A549 (cell line): Measurements from ENCODE around the gene SPA17. TPM values are rescaled to one million over a fixed set of nuclear protein-coding genes. Genes with fewer than 3 reads are reported as not detected.

Source experiments
- ATAC-seq, 2 experiments: fragments of 200-7000 bp in 1 of 2; fragments of >200 bp in 1 of 2; cut with Nextera tagmentation in 1 of 2; cut with Tn5 transposase in 1 of 2; 3 replicates each; pipeline versions ENCODE4 v1.8.0 to v1.9.1; 2018 to 2020; ENCODE audit warnings: mild to moderate bottlenecking in 1 of 2, moderate library complexity in 1 of 2
- CTCF ChIA-PET: fragments of 300-600 bp; sonication (Branson Sonifier 250); formaldehyde crosslinking; extraction: SDS; loops from one replicate; lab custom pipeline; 2021; ENCODE audit warnings: antibody characterized with exemption, inconsistent platforms; lab: Yijun Ruan, JAX
- POLR2A ChIA-PET: fragments of 350-600 bp; formaldehyde crosslinking; extraction: SDS; loops from one replicate; lab custom pipeline; 2021; ENCODE audit warnings: antibody characterized with exemption, inconsistent platforms; lab: Yijun Ruan, JAX
- DNase-seq, 2 experiments: peaks; one replicate each; pipeline versions ENCODE4 v3.0.0 to v3.0.0-alpha.2; 2011 to 2016; ENCODE audit warnings: low read depth in 1 of 2, low spot score in 1 of 2
- FAIRE-seq: peaks from 2 replicates; lab custom pipeline; 2011; peaks lifted over from hg19 to GRCh38; lab: Jason Lieb, UNC
- H3K27ac ChIP-seq, 2 experiments: fragments of >200 bp; sonication (Bioruptor Twin); formaldehyde crosslinking; 3 replicates each; pipeline ENCODE4 v1.5.1; 2016 to 2017
- H3K4me1 ChIP-seq: fragments of >200 bp; sonication (Bioruptor Twin); formaldehyde crosslinking; 3 replicates; pipeline ENCODE4 v1.6.1; 2016
- H3K4me2 ChIP-seq: fragments of >200 bp; sonication (Bioruptor Twin); formaldehyde crosslinking; 3 replicates; pipeline ENCODE4 v1.6.1; 2016
- H3K4me3 ChIP-seq: fragments of >200 bp; sonication (Bioruptor Twin); formaldehyde crosslinking; 3 replicates; pipeline ENCODE4 v1.5.1; 2016
- H3K9me3 ChIP-seq: fragments of >200 bp; sonication (Bioruptor Twin); formaldehyde crosslinking; 3 replicates; pipeline ENCODE4 v1.6.1; 2016
- CBX8 ChIP-seq: fragments of 200-600 bp; sonication (generic); IDR thresholded peaks from 2 replicates; pipeline ENCODE4 v1.6.1; 2016
- CHD4 ChIP-seq: fragments of 200-600 bp; sonication (generic); IDR thresholded peaks from 2 replicates; pipeline ENCODE4 v1.6.1; 2016; ENCODE audit warnings: antibody characterized with exemption, mild to moderate bottlenecking, borderline replicate concordance
- EHF ChIP-seq: fragments of 250-450 bp; sonication (Bioruptor Pico); IDR thresholded peaks from 2 replicates; pipeline ENCODE4 v1.5.0; 2020; ENCODE audit warnings: mild to moderate bottlenecking
- ESRRA ChIP-seq: fragments of 150-350 bp; IDR thresholded peaks from 2 replicates; pipeline ENCODE4 v1.6.1; 2014; ENCODE audit warnings: mild to moderate bottlenecking, low read length, borderline replicate concordance
- FOSB ChIP-seq: fragments of 250-450 bp; sonication (Bioruptor Pico); IDR thresholded peaks from 2 replicates; pipeline ENCODE4 v1.5.0; 2020; ENCODE audit warnings: mild to moderate bottlenecking, moderate library complexity
- HDAC2 ChIP-seq: fragments of 200-600 bp; sonication (generic); IDR thresholded peaks from 2 replicates; pipeline ENCODE4 v1.6.1; 2016
- HOXA7 ChIP-seq: fragments of 250-450 bp; sonication (Bioruptor Pico); IDR thresholded peaks from 2 replicates; pipeline ENCODE4 v1.5.0; 2020; ENCODE audit warnings: mild to moderate bottlenecking, moderate library complexity
- HOXB5 ChIP-seq: fragments of 250-450 bp; sonication (Bioruptor Pico); IDR thresholded peaks from 2 replicates; pipeline ENCODE4 v1.5.0; 2020; ENCODE audit warnings: mild to moderate bottlenecking, moderate library complexity
- JUN ChIP-seq, 2 experiments: fragments of >200 bp; sonication (Bioruptor Twin); formaldehyde crosslinking; IDR thresholded peaks; 2 replicates in 1 of 2; 3 replicates in 1 of 2; pipeline ENCODE4 v1.6.1; 2016 to 2017
- MYC ChIP-seq: IDR thresholded peaks from 2 replicates; pipeline ENCODE4 v1.6.1; 2012; ENCODE audit warnings: mild to moderate bottlenecking, inconsistent platforms, low read length, improper control_type of control experiment, borderline replicate concordance
- NPAS2 ChIP-seq: fragments of 250-450 bp; sonication (Bioruptor Pico); IDR thresholded peaks from 2 replicates; pipeline ENCODE4 v1.8.0; 2022; ENCODE audit warnings: mild to moderate bottlenecking, moderate library complexity, borderline replicate concordance
- PHF8 ChIP-seq: fragments of 200-600 bp; sonication (generic); IDR thresholded peaks from 2 replicates; pipeline ENCODE4 v1.6.1; 2016; ENCODE audit warnings: low read depth, mild to moderate bottlenecking, antibody characterized with exemption, moderate library complexity, borderline replicate concordance
- POLR2A ChIP-seq: IDR thresholded peaks from 2 replicates; pipeline ENCODE4 v1.6.1; 2012; ENCODE audit warnings: mild to moderate bottlenecking, low read length
- POLR2AphosphoS2 ChIP-seq: conservative IDR thresholded peaks from 2 replicates; pipeline ENCODE4 v1.6.1; 2012; ENCODE audit warnings: low read length, improper control_type of control experiment, inconsistent platforms
- RCOR1 ChIP-seq: fragments of 150-350 bp; IDR thresholded peaks from 2 replicates; pipeline ENCODE4 v1.6.1; 2014; ENCODE audit warnings: antibody characterized with exemption, low read length, low read depth
- REST ChIP-seq: fragments of 200-600 bp; sonication (generic); IDR thresholded peaks from 2 replicates; pipeline ENCODE4 v1.6.1; 2016; ENCODE audit warnings: antibody characterized with exemption, mild to moderate bottlenecking, moderate library complexity
- RFX5 ChIP-seq: fragments of 450-650 bp; IDR thresholded peaks from 2 replicates; pipeline ENCODE4 v1.7.1; 2014; ENCODE audit warnings: antibody characterized with exemption, mild to moderate bottlenecking, moderate library complexity
- TP53 ChIP-seq: fragments of 250-450 bp; sonication (Bioruptor Pico); IDR thresholded peaks from 2 replicates; pipeline ENCODE4 v1.5.0; 2021; ENCODE audit warnings: mild to moderate bottlenecking, moderate library complexity
- ZSCAN20 ChIP-seq: fragments of 250-450 bp; sonication (Bioruptor Pico); IDR thresholded peaks from 2 replicates; pipeline ENCODE4 v1.8.0; 2022; ENCODE audit warnings: mild to moderate bottlenecking, moderate library complexity
- WGBS: methylation state at CpG from one replicate; pipeline ENCODE4 v1.1.6; 2017; ENCODE audit errors: missing lambda C conversion rate; 5-methylcytosine and 5-hydroxymethylcytosine counted together
- polyA plus RNA-seq, 4 experiments: library from polyadenylated mRNA; depleted of rRNA in 3 of 4; stranded (reverse); fragments of >200 nt; fragmentation: RNase III in 1 of 4; extraction: RNeasy Plus Mini Kit Qiagen cat#74134 plus additional on column Dnase treatment in 1 of 4; gene quantifications; 2 replicates in 3 of 4; 3 replicates in 1 of 4; pipeline ENCODE4 v1.2.3, GENCODE V29; 2011 to 2017
- TF ChIP-seq, protein P1 (sequence below): fragments of >200 bp; sonication (Bioruptor Twin); formaldehyde crosslinking; IDR thresholded peaks from 3 replicates; pipeline ENCODE4 v1.5.1; 2016
- TF ChIP-seq, protein P2 (sequence below): fragments of >200 bp; sonication (Bioruptor Twin); formaldehyde crosslinking; IDR thresholded peaks from 2 replicates; pipeline ENCODE4 v1.6.1; 2016
- TF ChIP-seq, protein P3 (sequence below): fragments of 150-350 bp; IDR thresholded peaks from 2 replicates; pipeline ENCODE4 v1.6.1; 2014; ENCODE audit warnings: low read depth, mild to moderate bottlenecking, low read length

The SPA17 gene
- polyA plus RNA-seq, 2 of the 4 experiments (the other 2 are of a cell fraction): 23.8 to 27.3 TPM

DNA sequence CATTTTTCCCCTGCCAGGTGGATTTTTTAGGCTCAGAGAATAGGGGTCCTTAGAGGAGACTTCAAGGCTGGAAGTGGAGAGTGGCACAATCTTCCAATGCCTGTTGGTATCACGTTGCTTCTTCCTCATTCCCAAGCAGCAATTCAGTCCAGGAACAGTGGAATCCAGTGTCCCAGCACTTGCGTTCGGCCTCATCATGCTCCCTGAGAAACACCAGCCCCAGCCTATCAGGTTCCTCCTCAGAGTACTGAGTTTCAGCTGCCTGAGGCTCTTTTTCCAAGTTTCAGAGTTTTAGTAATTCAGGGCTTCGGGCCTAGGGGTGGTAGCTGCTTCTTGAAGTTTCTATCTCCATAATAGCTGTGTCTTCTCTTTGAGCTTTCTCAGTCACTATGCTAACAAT, 34.1 kb downstream of the SPA17 start (continued):
- TF ChIP-seq, protein P1, sequence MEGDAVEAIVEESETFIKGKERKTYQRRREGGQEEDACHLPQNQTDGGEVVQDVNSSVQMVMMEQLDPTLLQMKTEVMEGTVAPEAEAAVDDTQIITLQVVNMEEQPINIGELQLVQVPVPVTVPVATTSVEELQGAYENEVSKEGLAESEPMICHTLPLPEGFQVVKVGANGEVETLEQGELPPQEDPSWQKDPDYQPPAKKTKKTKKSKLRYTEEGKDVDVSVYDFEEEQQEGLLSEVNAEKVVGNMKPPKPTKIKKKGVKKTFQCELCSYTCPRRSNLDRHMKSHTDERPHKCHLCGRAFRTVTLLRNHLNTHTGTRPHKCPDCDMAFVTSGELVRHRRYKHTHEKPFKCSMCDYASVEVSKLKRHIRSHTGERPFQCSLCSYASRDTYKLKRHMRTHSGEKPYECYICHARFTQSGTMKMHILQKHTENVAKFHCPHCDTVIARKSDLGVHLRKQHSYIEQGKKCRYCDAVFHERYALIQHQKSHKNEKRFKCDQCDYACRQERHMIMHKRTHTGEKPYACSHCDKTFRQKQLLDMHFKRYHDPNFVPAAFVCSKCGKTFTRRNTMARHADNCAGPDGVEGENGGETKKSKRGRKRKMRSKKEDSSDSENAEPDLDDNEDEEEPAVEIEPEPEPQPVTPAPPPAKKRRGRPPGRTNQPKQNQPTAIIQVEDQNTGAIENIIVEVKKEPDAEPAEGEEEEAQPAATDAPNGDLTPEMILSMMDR: no peak

GRCh38 chr11:124712392-124712791, 38.7 kb downstream of the SPA17 start:
- no peak overlapping the region for H3K4me3 ChIP-seq
- no peak for ATAC-seq
- TF ChIP-seq FOSB (no peak), CHD4 (no peak), HDAC2 (no peak)
- H3K4me2 ChIP-seq: no peak overlapping the region
- FAIRE-seq: no peak
- H3K27ac ChIP-seq: no peak overlapping the region
- no peak for DNase-seq
- no peaks in the 10 kb centered on the region for H3K4me1 ChIP-seq
- CTCF ChIA-PET: no interaction called here
- H3K9me3 ChIP-seq: peaks cover 7% of the 10 kb centered on the region; the same call in 2 of the 3 replicates
- WGBS: 38% methylated on average over 3 of the region's 3 CpGs
- POLR2A ChIA-PET: no interaction called here

- no peak for ATAC-seq
- Histone ChIP-seq H3K9me3 (no peaks in the 10 kb centered on the region), H3K27ac (no peak overlapping the region), H3K4me1 (no peaks in the 10 kb centered on the region), H3K4me2 (no peak overlapping the region), H3K4me3 (no peak overlapping the region)
- POLR2A ChIA-PET: no interaction called here
- DNase-seq: no peak
- 72% methylated on average over 3 of the region's 3 CpGs for WGBS
- FAIRE-seq: no peak
- TF ChIP-seq EHF: no peak
- TF ChIP-seq ZSCAN20 (CRISPR knock-in tag): no peak
- TF ChIP-seq POLR2A: no peak
- TF ChIP-seq REST: no peak
- TF ChIP-seq, protein P2, sequence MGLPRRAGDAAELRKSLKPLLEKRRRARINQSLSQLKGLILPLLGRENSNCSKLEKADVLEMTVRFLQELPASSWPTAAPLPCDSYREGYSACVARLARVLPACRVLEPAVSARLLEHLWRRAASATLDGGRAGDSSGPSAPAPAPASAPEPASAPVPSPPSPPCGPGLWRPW: no peak
- CTCF ChIA-PET: no interaction called here
Measured at GRCh38 chr11:124716591-124716990, 42.9 kb downstream of the SPA17 start.

DNA sequence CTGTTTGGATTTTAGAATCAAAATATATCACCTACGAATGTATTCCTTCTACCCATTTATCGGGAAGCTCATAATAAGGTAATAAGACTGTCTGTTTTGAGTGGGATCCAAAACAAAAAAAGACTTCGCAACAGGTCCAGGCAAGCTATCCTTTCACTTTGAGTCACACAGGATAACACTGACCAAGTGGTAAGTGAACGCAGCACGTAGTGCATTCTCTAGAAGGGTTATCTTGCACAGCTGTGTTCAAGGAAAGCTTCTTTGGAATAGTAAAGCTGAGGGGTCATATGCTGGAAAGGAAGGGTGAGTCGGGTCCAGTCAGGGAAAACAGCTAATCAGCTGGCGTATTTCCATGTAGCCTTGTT, 43.7 kb downstream of the SPA17 start:
- no peak overlapping the region for H3K4me3 ChIP-seq

GRCh38 chr11:124717786-124718651, 44.3 kb downstream of the SPA17 start:
- POLR2A ChIA-PET: no interaction called here
- Histone ChIP-seq H3K4me3 (peak overlapping the region; percentile 36), H3K27ac (0 out of 6 replicates have a peak overlapping the region, but pooled peaks of 1 of the 2 experiments have one; percentile 16), H3K4me1 (no peaks in the 10 kb centered on the region), H3K9me3 (no peaks in the 10 kb centered on the region), H3K4me2 (peak overlapping the region; percentile 81)
- ATAC-seq: peak; percentile 52 to 71; a peak in 5 of 6 replicates
- no peak for FAIRE-seq
- CTCF ChIA-PET: no interaction called here
- WGBS: 21% methylated on average over 24 of the region's 45 CpGs
- no peak for DNase-seq
- TF ChIP-seq, protein P3, sequence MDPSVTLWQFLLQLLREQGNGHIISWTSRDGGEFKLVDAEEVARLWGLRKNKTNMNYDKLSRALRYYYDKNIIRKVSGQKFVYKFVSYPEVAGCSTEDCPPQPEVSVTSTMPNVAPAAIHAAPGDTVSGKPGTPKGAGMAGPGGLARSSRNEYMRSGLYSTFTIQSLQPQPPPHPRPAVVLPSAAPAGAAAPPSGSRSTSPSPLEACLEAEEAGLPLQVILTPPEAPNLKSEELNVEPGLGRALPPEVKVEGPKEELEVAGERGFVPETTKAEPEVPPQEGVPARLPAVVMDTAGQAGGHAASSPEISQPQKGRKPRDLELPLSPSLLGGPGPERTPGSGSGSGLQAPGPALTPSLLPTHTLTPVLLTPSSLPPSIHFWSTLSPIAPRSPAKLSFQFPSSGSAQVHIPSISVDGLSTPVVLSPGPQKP: no peak
- TF ChIP-seq HOXB5 (CRISPR knock-in tag) (no peak), JUN (IDR thresholded peaks at IDR 0.05) (no peak), PHF8 (no peak), HOXA7 (CRISPR knock-in tag) (no peak), TP53 (CRISPR knock-in tag) (no peak), RCOR1 (no peak), POLR2AphosphoS2 (no peak), MYC (no peak), ESRRA (no peak), RFX5 (no peak)

More for the DNA sequence above, 43.7 kb downstream of the SPA17 start:
- DNase-seq (no peak), FAIRE-seq (no peak), ATAC-seq (no peak; a peak in 1 of 6 replicates)
- H3K4me1 ChIP-seq: no peaks in the 10 kb centered on the region
- ChIA-PET POLR2A (no interaction called here), CTCF (no interaction called here)
- TF ChIP-seq NPAS2 (CRISPR knock-in tag) (no peak), CBX8 (no peak), POLR2AphosphoS2 (no peak), RFX5 (no peak)
- H3K9me3 ChIP-seq: no peaks in the 10 kb centered on the region
- H3K27ac ChIP-seq: no peak overlapping the region
- 75% methylated on average over 7 of the region's 7 CpGs for WGBS
- H3K4me2 ChIP-seq: peak overlapping the region; percentile 81
